H9 (cell line): Measurements from ENCODE around the gene LRRC53. TPM values are rescaled to one million over a fixed set of nuclear protein-coding genes. Genes with fewer than 3 reads are reported as not detected.

ENCODE experiments used
- DNase-seq: peaks from one replicate; pipeline ENCODE4 v3.0.0-alpha.2; 2017
- H2AFZ ChIP-seq: one replicate; pipeline ENCODE4 v1.6.1; 2013; ENCODE audit warnings: mild to moderate bottlenecking, low read length, control low read depth, moderate library complexity
- H2AK5ac ChIP-seq: 2 replicates; pipeline ENCODE4 v1.6.1; 2013; ENCODE audit warnings: low read length, control low read depth, mixed read lengths; ENCODE audit not compliant: insufficient read length
- H2BK120ac ChIP-seq: one replicate; pipeline ENCODE4 v1.6.1; 2013; ENCODE audit warnings: low read depth, mild to moderate bottlenecking, low read length, control low read depth, inconsistent platforms; ENCODE audit not compliant: poor library complexity, severe bottlenecking
- H2BK12ac ChIP-seq: 2 replicates; pipeline ENCODE4 v1.6.1; 2013; ENCODE audit warnings: low read length, control low read depth, mixed read lengths, low read depth; ENCODE audit not compliant: insufficient read length
- H2BK15ac ChIP-seq: 2 replicates; pipeline ENCODE4 v1.6.1; 2013; ENCODE audit warnings: low read depth, low read length, control low read depth
- H2BK20ac ChIP-seq: one replicate; pipeline ENCODE4 v1.6.1; 2013; ENCODE audit warnings: low read depth, mild to moderate bottlenecking, low read length, control low read depth, inconsistent platforms; ENCODE audit not compliant: poor library complexity, severe bottlenecking
- H2BK5ac ChIP-seq: 2 replicates; pipeline ENCODE4 v1.6.1; 2013; ENCODE audit warnings: low read length, control low read depth, mixed read lengths; ENCODE audit not compliant: insufficient read length
- H3K14ac ChIP-seq: 2 replicates; pipeline ENCODE4 v1.6.1; 2013; ENCODE audit warnings: low read length, control low read depth; ENCODE audit not compliant: insufficient read depth
- H3K18ac ChIP-seq: 2 replicates; pipeline ENCODE4 v1.6.1; 2013; ENCODE audit warnings: low read depth, mild to moderate bottlenecking, mixed read lengths, low read length, control low read depth; ENCODE audit not compliant: insufficient read length
- H3K23ac ChIP-seq: 2 replicates; pipeline ENCODE4 v1.6.1; 2013; ENCODE audit warnings: low read length, control low read depth, mixed read lengths, low read depth; ENCODE audit not compliant: insufficient read length
- H3K23me2 ChIP-seq: 2 replicates; pipeline ENCODE4 v1.6.1; 2013; ENCODE audit warnings: low read depth, mild to moderate bottlenecking, mixed read lengths, low read length, control low read depth; ENCODE audit not compliant: insufficient read length, poor library complexity, severe bottlenecking
- H3K27ac ChIP-seq: 2 replicates; pipeline ENCODE4 v1.5.1; 2013; ENCODE audit warnings: low read length, control low read depth, mixed read lengths, low read depth; ENCODE audit not compliant: insufficient read length
- H3K27me3 ChIP-seq: 2 replicates; pipeline ENCODE4 v1.6.1; 2013; ENCODE audit warnings: low read length, control low read depth, inconsistent platforms; ENCODE audit not compliant: insufficient read depth
- H3K4ac ChIP-seq: 2 replicates; pipeline ENCODE4 v1.6.1; 2013; ENCODE audit warnings: low read depth, mild to moderate bottlenecking, control low read depth, inconsistent platforms, low read length, moderate library complexity
- H3K4me1 ChIP-seq: 2 replicates; pipeline ENCODE4 v1.6.1; 2013; ENCODE audit warnings: low read length, control low read depth, inconsistent platforms; ENCODE audit not compliant: insufficient read depth
- H3K4me2 ChIP-seq: 2 replicates; pipeline ENCODE4 v1.6.1; 2013; ENCODE audit warnings: low read length, control low read depth, mixed read lengths; ENCODE audit not compliant: insufficient read length, insufficient read depth
- H3K56ac ChIP-seq: 2 replicates; pipeline ENCODE4 v1.6.1; 2013; ENCODE audit warnings: low read depth, mild to moderate bottlenecking, mixed read lengths, low read length, control low read depth; ENCODE audit not compliant: insufficient read length
- H3K79me1 ChIP-seq: 2 replicates; pipeline ENCODE4 v1.6.1; 2013; ENCODE audit warnings: low read depth, mild to moderate bottlenecking, moderate library complexity, low read length, control low read depth, inconsistent platforms; ENCODE audit not compliant: insufficient read depth, poor library complexity, severe bottlenecking
- H3K79me2 ChIP-seq: 2 replicates; pipeline ENCODE4 v1.6.1; 2013; ENCODE audit warnings: low read length, control low read depth, inconsistent platforms; ENCODE audit not compliant: insufficient read depth
- H3K9ac ChIP-seq: 2 replicates; pipeline ENCODE4 v1.6.1; 2013; ENCODE audit warnings: low read length, control low read depth, mixed read lengths; ENCODE audit not compliant: insufficient read length; ENCODE audit errors: extremely low read depth
- H3K9me3 ChIP-seq: one replicate; pipeline ENCODE4 v1.6.1; 2013; ENCODE audit warnings: low read depth, low read length, inconsistent platforms; ENCODE audit not compliant: control insufficient read depth
- H3T11ph ChIP-seq: one replicate; pipeline ENCODE4 v1.6.1; 2013; ENCODE audit warnings: mild to moderate bottlenecking, low read length, control low read depth, inconsistent platforms
- H4K20me1 ChIP-seq: one replicate; pipeline ENCODE4 v1.6.1; 2013; ENCODE audit not compliant: control insufficient read depth, insufficient read length, insufficient read depth
- H4K5ac ChIP-seq: 2 replicates; pipeline ENCODE4 v1.6.1; 2013; ENCODE audit warnings: low read depth, mild to moderate bottlenecking, mixed read lengths, low read length, control low read depth; ENCODE audit not compliant: insufficient read length
- H4K8ac ChIP-seq: replicated peaks from 2 replicates; pipeline ENCODE4 v1.6.1; 2013; ENCODE audit warnings: low read length, control low read depth, mixed read lengths, low read depth; ENCODE audit not compliant: insufficient read length
- H4K91ac ChIP-seq: 2 replicates; pipeline ENCODE4 v1.6.1; 2013; ENCODE audit warnings: low read depth, mild to moderate bottlenecking, moderate library complexity, mixed read lengths, low read length, control low read depth; ENCODE audit not compliant: insufficient read length
- H3K27ac Mint-ChIP-seq, 3 experiments: 2 replicates in 2 of 3; 3 replicates in 1 of 3; pipeline ENCODE4 v1.8.0; 2020 to 2021; ENCODE audit warnings: mixed read lengths in 3 of 3, mild to moderate bottlenecking in 1 of 3, moderate library complexity in 1 of 3
- H3K27me3 Mint-ChIP-seq: 2 replicates; pipeline ENCODE4 v1.8.0; 2021; ENCODE audit warnings: low read depth, mild to moderate bottlenecking, moderate library complexity, mixed read lengths
- H3K36me3 Mint-ChIP-seq, 3 experiments: 2 replicates in 2 of 3; 3 replicates in 1 of 3; pipeline ENCODE4 v1.8.0; 2020 to 2021; ENCODE audit warnings: low read depth in 3 of 3, mixed read lengths in 3 of 3; ENCODE audit not compliant: insufficient read depth in 1 of 3
- H3K4me1 Mint-ChIP-seq, 2 experiments: 2 replicates each; pipeline ENCODE4 v1.8.0; 2020; ENCODE audit warnings: mixed read lengths in 2 of 2
- H3K4me3 Mint-ChIP-seq, 2 experiments: 2 replicates in 1 of 2; 3 replicates in 1 of 2; pipeline ENCODE4 v1.8.0; 2020 to 2021; ENCODE audit warnings: mild to moderate bottlenecking in 2 of 2, mixed read lengths in 2 of 2, moderate library complexity in 1 of 2
- H3K9me3 Mint-ChIP-seq, 2 experiments: 2 replicates in 1 of 2; 3 replicates in 1 of 2; pipeline ENCODE4 v1.8.0; 2020; ENCODE audit warnings: mild to moderate bottlenecking in 2 of 2, mixed read lengths in 2 of 2, moderate library complexity in 1 of 2
- WGBS: extraction: QIAGEN DNeasy Blood & Tissue Kit; methylation state at CpG from one replicate; pipeline ENCODE4 v1.1.7; 2013; ENCODE audit warnings: missing lambda C conversion rate, low lambda C conversion rate, mixed read lengths; ENCODE audit not compliant: insufficient read length; ENCODE audit errors: extremely low coverage; 5-methylcytosine and 5-hydroxymethylcytosine counted together
- total RNA-seq: library from RNA; stranded (reverse); gene quantifications from 2 replicates; pipeline ENCODE4 v1.2.1, GENCODE V29; 2021
- TF ChIP-seq, protein P1 (sequence below): fragments of 200-600 bp; sonication (generic); conservative IDR thresholded peaks from 3 replicates; pipeline ENCODE4 v1.8.0; 2021; ENCODE audit warnings: antibody characterized with exemption, mild to moderate bottlenecking

The LRRC53 gene
- total RNA-seq, 1 experiment from 2014 or later = not detected

DNA sequence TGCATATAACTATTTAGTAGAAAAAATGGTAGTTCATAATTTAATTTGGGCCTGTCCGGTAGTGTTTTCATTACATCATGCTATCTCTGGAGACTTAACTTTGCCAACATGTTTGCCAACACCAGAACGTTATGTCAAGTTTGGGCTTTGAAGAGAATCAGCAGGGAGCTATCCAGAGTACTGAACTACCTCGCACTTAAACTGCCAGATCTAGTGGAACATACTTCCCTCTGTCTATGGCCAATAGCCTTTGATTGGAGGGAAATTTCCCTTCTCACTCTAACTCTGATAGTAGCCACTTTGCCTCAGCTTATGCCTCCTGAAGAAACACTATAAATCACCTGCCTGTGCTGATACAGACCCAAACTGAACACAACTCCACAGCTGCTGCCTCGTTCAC, 10.0 kb downstream of the LRRC53 start:
- H3K9me3 ChIP-seq = no peaks in the 10 kb centered on the region
- H2BK15ac ChIP-seq = no peak overlapping the region
- H2AK5ac ChIP-seq = no peak overlapping the region
- no peaks in the 10 kb centered on the region for H3K79me2 ChIP-seq
- H3T11ph ChIP-seq = no peak overlapping the region
- no peaks in the 10 kb centered on the region for H3K27me3 ChIP-seq
- H4K8ac ChIP-seq = no peak overlapping the region
- H3K56ac ChIP-seq = no peak overlapping the region
- no peak overlapping the region for H2BK5ac ChIP-seq
- H2AFZ ChIP-seq = no peak overlapping the region
- WGBS = no CpG with 5 or more reads among the region's 4 CpGs
- peak; percentile 43 for DNase-seq
- H3K4me2 ChIP-seq = no peak overlapping the region
- H3K18ac ChIP-seq = no peak overlapping the region
- H3K23me2 ChIP-seq = no peaks in the 10 kb centered on the region
- no peak overlapping the region for H2BK12ac ChIP-seq
- no peaks in the 10 kb centered on the region; a peak in 1 of 7 replicates for H3K36me3 Mint-ChIP-seq
- no peak overlapping the region for H2BK20ac ChIP-seq
- no peaks in the 10 kb centered on the region for H3K27me3 Mint-ChIP-seq
- H2BK120ac ChIP-seq = no peak overlapping the region
- no peaks in the 10 kb centered on the region for H3K9me3 Mint-ChIP-seq
- no peak overlapping the region for H3K27ac ChIP-seq
- no peaks in the 10 kb centered on the region; the same call in 1 of the 2 replicates for H3K4me1 ChIP-seq
- H3K14ac ChIP-seq = no peak overlapping the region
- no peak overlapping the region for H4K91ac ChIP-seq
- no peak overlapping the region; a peak in 1 of 7 replicates for H3K27ac Mint-ChIP-seq
- no peak overlapping the region for H3K23ac ChIP-seq
- H4K20me1 ChIP-seq = no peaks in the 10 kb centered on the region
- H3K4ac ChIP-seq = no peak overlapping the region
- TF ChIP-seq, protein P1, sequence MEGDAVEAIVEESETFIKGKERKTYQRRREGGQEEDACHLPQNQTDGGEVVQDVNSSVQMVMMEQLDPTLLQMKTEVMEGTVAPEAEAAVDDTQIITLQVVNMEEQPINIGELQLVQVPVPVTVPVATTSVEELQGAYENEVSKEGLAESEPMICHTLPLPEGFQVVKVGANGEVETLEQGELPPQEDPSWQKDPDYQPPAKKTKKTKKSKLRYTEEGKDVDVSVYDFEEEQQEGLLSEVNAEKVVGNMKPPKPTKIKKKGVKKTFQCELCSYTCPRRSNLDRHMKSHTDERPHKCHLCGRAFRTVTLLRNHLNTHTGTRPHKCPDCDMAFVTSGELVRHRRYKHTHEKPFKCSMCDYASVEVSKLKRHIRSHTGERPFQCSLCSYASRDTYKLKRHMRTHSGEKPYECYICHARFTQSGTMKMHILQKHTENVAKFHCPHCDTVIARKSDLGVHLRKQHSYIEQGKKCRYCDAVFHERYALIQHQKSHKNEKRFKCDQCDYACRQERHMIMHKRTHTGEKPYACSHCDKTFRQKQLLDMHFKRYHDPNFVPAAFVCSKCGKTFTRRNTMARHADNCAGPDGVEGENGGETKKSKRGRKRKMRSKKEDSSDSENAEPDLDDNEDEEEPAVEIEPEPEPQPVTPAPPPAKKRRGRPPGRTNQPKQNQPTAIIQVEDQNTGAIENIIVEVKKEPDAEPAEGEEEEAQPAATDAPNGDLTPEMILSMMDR = no peak
- H4K5ac ChIP-seq = no peak overlapping the region
- no peak overlapping the region for H3K4me3 Mint-ChIP-seq
- H3K4me1 Mint-ChIP-seq = peaks cover 30% of the 10 kb centered on the region in 2 experiments
- no peak overlapping the region for H3K9ac ChIP-seq
- no peaks in the 10 kb centered on the region for H3K79me1 ChIP-seq
